ENCODE results near the gene FAM221B.

FAM221B gene

GRCh38 chr9:35790385-35791296 lies 37.9 kb downstream of the FAM221B start:
- peak; percentile 80 to 90 for ATAC-seq

GRCh38 chr9:35790025-35790384 lies 38.5 kb downstream of the FAM221B start:
- ATAC-seq, result no peak

- ATAC-seq, result no peak
Observed at GRCh38 chr9:35789541-35789940, 39.0 kb downstream of the FAM221B start.

- no peak for ATAC-seq
Observed at GRCh38 chr9:35783418-35783817, 45.1 kb downstream of the FAM221B start.

GRCh38 chr9:35781066-35781465 lies 47.5 kb downstream of the FAM221B start:
- ATAC-seq, result no peak

GRCh38 chr9:35778496-35778895 lies 50.0 kb downstream of the FAM221B start:
- no peak for ATAC-seq

- peak in 1 of 2 donors; percentile 45 for ATAC-seq
Observed at GRCh38 chr9:35776018-35776417, 52.5 kb downstream of the FAM221B start.

GRCh38 chr9:35774907-35775635 lies 53.5 kb downstream of the FAM221B start:
- ATAC-seq, result no peak

- ATAC-seq, result no peak
Observed at GRCh38 chr9:35771943-35772342, 56.6 kb downstream of the FAM221B start.

- no peak for ATAC-seq
Observed at GRCh38 chr9:35771534-35771933, 57.0 kb downstream of the FAM221B start.

- no peak for ATAC-seq
Observed at GRCh38 chr9:35771075-35771433, 57.5 kb downstream of the FAM221B start.

- no peak for ATAC-seq
Observed at GRCh38 chr9:35769763-35770162, 58.8 kb downstream of the FAM221B start.

GRCh38 chr9:35767458-35767857 lies 61.1 kb downstream of the FAM221B start:
- ATAC-seq, result no peak

GRCh38 chr9:35766997-35767396 lies 61.5 kb downstream of the FAM221B start:
- ATAC-seq, result no peak

Data from activated CD4-positive, CD25-positive, alpha-beta regulatory T cell treated with anti-CD3 and anti-CD28 coated beads, Interleukin-2, amount 50 U/mL, for 24 hours (primary cell).